GM11168 (cell line): ENCODE data around the gene CHTF18.
"Not testable (repeated sequence)": the region's sequence is repeated elsewhere in the genome, so short reads cannot be mapped to it uniquely, and the experiment has no call there.

Source experiments
- in situ Hi-C: fragments of 300-500 bp; cut with MboI; formaldehyde crosslinking; loops from one replicate; pipeline ENCODE4 v1.12.0; 2022; ENCODE audit warnings: low sequenced_read_pairs; ENCODE audit not compliant: unreplicated experiment

Gene CHTF18

GRCh38 chr16:788399-789126 is at the start of gene CHTF18:
CHTF18 (plus strand) TSS chr16:788620; CDS start chr16:788685, 65 bp downstream.
- in situ Hi-C loops, result loop anchor here (5.0 kb wide), 1 partner anchor 76 kb away; no protein-coding TSS in a partner anchor

GRCh38 chr16:739560-740458 is 48.6 kb upstream of the CHTF18 start:
- in situ Hi-C loops, result no loop called here

- in situ Hi-C loops, result no loop called here
Observed at GRCh38 chr16:740459-740763, 48.0 kb upstream of the CHTF18 start.

- in situ Hi-C loops, result no loop called here
Observed at GRCh38 chr16:740764-741505, 47.5 kb upstream of the CHTF18 start, which contains the start of gene CIAO3. CIAO3 (minus strand) TSS chr16:740997; CDS start chr16:740985, 12 bp downstream.

GRCh38 chr16:741986-742629 is 46.3 kb upstream of the CHTF18 start:
- in situ Hi-C loops, result no loop called here

- in situ Hi-C loops, result not testable (repeated sequence)
Observed at GRCh38 chr16:742894-743293, 45.5 kb upstream of the CHTF18 start.

- in situ Hi-C loops, result no loop called here
Observed at GRCh38 chr16:743794-744500, 44.5 kb upstream of the CHTF18 start.

GRCh38 chr16:745739-746138 is 42.7 kb upstream of the CHTF18 start:
- in situ Hi-C loops, result no loop called here

- in situ Hi-C loops, result no loop called here
Observed at GRCh38 chr16:746637-747036, 41.8 kb upstream of the CHTF18 start.

GRCh38 chr16:747978-748746 is 40.3 kb upstream of the CHTF18 start:
- in situ Hi-C loops, result no loop called here

GRCh38 chr16:749010-749409 is 39.4 kb upstream of the CHTF18 start:
- in situ Hi-C loops, result no loop called here

GRCh38 chr16:750485-750884 is 37.9 kb upstream of the CHTF18 start:
- in situ Hi-C loops, result no loop called here

GRCh38 chr16:751152-752006 is 37.0 kb upstream of the CHTF18 start:
- in situ Hi-C loops, result no loop called here

GRCh38 chr16:752007-752312 is 36.5 kb upstream of the CHTF18 start:
- in situ Hi-C loops, result no loop called here

GRCh38 chr16:754121-754607 is 34.3 kb upstream of the CHTF18 start:
- in situ Hi-C loops, result not testable (repeated sequence)

- in situ Hi-C loops, result no loop called here
Observed at GRCh38 chr16:754656-755055, 33.8 kb upstream of the CHTF18 start.

- in situ Hi-C loops, result no loop called here
Observed at GRCh38 chr16:756428-756827, 32.0 kb upstream of the CHTF18 start.
